GM23338 (cell line): ENCODE measurements around the gene SLC28A2. TPM values are rescaled to one million over a fixed set of nuclear protein-coding genes. Genes with fewer than 3 reads are reported as not detected.
"Not testable (repeated sequence)": the region's sequence is repeated elsewhere in the genome, so short reads cannot be mapped to it uniquely, and the experiment has no call there.

ENCODE experiments used
- ATAC-seq: fragments of 200-7000 bp; cut with Tn5 transposase; 3 replicates; pipeline ENCODE4 v1.9.1; 2020
- DNase-seq: peaks from one replicate; pipeline ENCODE4 v3.0.0-alpha.2; 2015; ENCODE audit warnings: low spot score
- H2AFZ ChIP-seq: fragments of 200-600 bp; sonication (generic); 2 replicates; pipeline ENCODE4 v1.8.0; 2016; ENCODE audit warnings: antibody characterized with exemption, mild to moderate bottlenecking, moderate library complexity
- H3F3A ChIP-seq: fragments of 200-600 bp; sonication (generic); replicated peaks from 2 replicates; pipeline ENCODE4 v1.8.0; 2017; ENCODE audit warnings: antibody characterized with exemption, mixed run types, low read depth
- H3K27ac ChIP-seq: fragments of 200-600 bp; sonication (generic); 2 replicates; pipeline ENCODE4 v1.6.1; 2016; ENCODE audit warnings: low read depth
- H3K27me3 ChIP-seq: fragments of 200-600 bp; sonication (generic); 2 replicates; pipeline ENCODE4 v1.8.0; 2016; ENCODE audit warnings: mild to moderate bottlenecking, mixed run types, moderate library complexity; ENCODE audit not compliant: insufficient read depth
- H3K36me3 ChIP-seq: fragments of 200-600 bp; sonication (generic); 2 replicates; pipeline ENCODE4 v1.8.0; 2016; ENCODE audit warnings: mild to moderate bottlenecking; ENCODE audit not compliant: insufficient read depth
- H3K4me1 ChIP-seq: fragments of 200-600 bp; sonication (generic); 2 replicates; pipeline ENCODE4 v1.8.0; 2016; ENCODE audit warnings: mild to moderate bottlenecking, moderate library complexity; ENCODE audit not compliant: insufficient read depth
- H3K4me2 ChIP-seq: fragments of 200-600 bp; sonication (generic); 2 replicates; pipeline ENCODE4 v1.7.1; 2017; ENCODE audit warnings: mixed run types
- H3K4me3 ChIP-seq: fragments of 200-600 bp; sonication (generic); 2 replicates; pipeline ENCODE4 v1.6.1; 2016; ENCODE audit warnings: mixed run types
- H3K79me2 ChIP-seq: fragments of 200-600 bp; sonication (generic); replicated peaks from 2 replicates; pipeline ENCODE4 v1.8.0; 2017; ENCODE audit warnings: mild to moderate bottlenecking; ENCODE audit not compliant: insufficient read depth
- H3K9me2 ChIP-seq: fragments of 200-600 bp; sonication (generic); 2 replicates; pipeline ENCODE4 v1.8.0; 2017; ENCODE audit not compliant: insufficient read depth
- H4K20me1 ChIP-seq: fragments of 200-600 bp; sonication (generic); replicated peaks from 2 replicates; pipeline ENCODE4 v1.8.0; 2017; ENCODE audit warnings: mild to moderate bottlenecking; ENCODE audit not compliant: insufficient read depth
- H3K27ac Mint-ChIP-seq: 2 replicates; pipeline ENCODE4 v1.8.0; 2020; ENCODE audit warnings: inconsistent platforms, mild to moderate bottlenecking, moderate library complexity, mixed read lengths
- H3K27me3 Mint-ChIP-seq: 3 replicates; pipeline ENCODE4 v1.8.0; 2022; ENCODE audit warnings: low read depth, mild to moderate bottlenecking, moderate library complexity, mixed read lengths, inconsistent platforms; ENCODE audit not compliant: insufficient read depth, poor library complexity
- H3K36me3 Mint-ChIP-seq: 3 replicates; pipeline ENCODE4 v1.8.0; 2021; ENCODE audit warnings: low read depth, mild to moderate bottlenecking, inconsistent platforms, moderate library complexity, mixed read lengths
- H3K4me1 Mint-ChIP-seq: 3 replicates; pipeline ENCODE4 v1.8.0; 2020; ENCODE audit warnings: mild to moderate bottlenecking, inconsistent platforms, mixed read lengths
- H3K4me3 Mint-ChIP-seq: 3 replicates; pipeline ENCODE4 v1.8.0; 2021; ENCODE audit warnings: moderate library complexity, mild to moderate bottlenecking, inconsistent platforms, mixed read lengths
- H3K9me3 Mint-ChIP-seq: 3 replicates; pipeline ENCODE4 v1.8.0; 2020; ENCODE audit warnings: moderate library complexity, mild to moderate bottlenecking, inconsistent platforms, mixed read lengths
- EZH2 ChIP-seq: fragments of 200-600 bp; sonication (generic); IDR thresholded peaks from one replicate; pipeline ENCODE4 v1.8.0; 2017; ENCODE audit warnings: antibody characterized with exemption, mild to moderate bottlenecking, low read depth; ENCODE audit not compliant: unreplicated experiment
- EZH2phosphoT487 ChIP-seq: fragments of 200-600 bp; sonication (generic); IDR thresholded peaks from one replicate; pipeline ENCODE4 v1.8.1; 2018; ENCODE audit warnings: antibody characterized with exemption; ENCODE audit not compliant: unreplicated experiment
- JUNB ChIP-seq: IDR thresholded peaks from one replicate; pipeline ENCODE4 v1.6.1; 2016; ENCODE audit warnings: antibody characterized with exemption; ENCODE audit not compliant: unreplicated experiment
- NANOG ChIP-seq: IDR thresholded peaks from 2 replicates; pipeline ENCODE4 v1.6.1; 2016; ENCODE audit warnings: antibody characterized with exemption, borderline replicate concordance
- POLR2AphosphoS5 ChIP-seq: IDR thresholded peaks from 2 replicates; pipeline ENCODE4 v1.6.1; 2016; ENCODE audit warnings: antibody characterized with exemption, low read depth
- STAT1 ChIP-seq: IDR thresholded peaks from one replicate; pipeline ENCODE4 v1.6.1; 2016; ENCODE audit warnings: antibody characterized with exemption; ENCODE audit not compliant: unreplicated experiment
- polyA plus RNA-seq: library from polyadenylated mRNA; unstranded; fragments of >200 nt; fragmentation: Nextera tagmentation; extraction: Ambion mirVana; gene quantifications from 2 replicates; pipeline ENCODE4 v1.2.1, GENCODE V29; 2016
- total RNA-seq: library from RNA; depleted of rRNA; stranded (reverse); fragments of >200 nt; shearing (Covaris generic); gene quantifications from 2 replicates; pipeline ENCODE4 v1.2.3, GENCODE V29; 2014
- TF ChIP-seq, protein P1 (sequence below), 2 experiments: fragments of 200-600 bp in 1 of 2; sonication (generic) in 1 of 2; conservative IDR thresholded peaks; 2 replicates each; pipeline versions ENCODE4 v1.5.1 to v1.6.1; 2016 to 2017; ENCODE audit warnings: antibody characterized with exemption in 2 of 2, low read depth in 2 of 2, mild to moderate bottlenecking in 2 of 2, moderate library complexity in 1 of 2
- TF ChIP-seq, protein P2 (sequence below): IDR thresholded peaks from 2 replicates; pipeline ENCODE4 v1.6.1; 2016; ENCODE audit warnings: antibody characterized with exemption
- TF ChIP-seq, protein P3 (sequence below): IDR thresholded peaks from one replicate; pipeline ENCODE4 v1.6.1; 2018; ENCODE audit warnings: antibody characterized with exemption; ENCODE audit not compliant: unreplicated experiment

SLC28A2 gene
- total and polyA plus RNA-seq, 2 experiments from 2014 or later = 0.18 TPM; not detected in 1

DNA sequence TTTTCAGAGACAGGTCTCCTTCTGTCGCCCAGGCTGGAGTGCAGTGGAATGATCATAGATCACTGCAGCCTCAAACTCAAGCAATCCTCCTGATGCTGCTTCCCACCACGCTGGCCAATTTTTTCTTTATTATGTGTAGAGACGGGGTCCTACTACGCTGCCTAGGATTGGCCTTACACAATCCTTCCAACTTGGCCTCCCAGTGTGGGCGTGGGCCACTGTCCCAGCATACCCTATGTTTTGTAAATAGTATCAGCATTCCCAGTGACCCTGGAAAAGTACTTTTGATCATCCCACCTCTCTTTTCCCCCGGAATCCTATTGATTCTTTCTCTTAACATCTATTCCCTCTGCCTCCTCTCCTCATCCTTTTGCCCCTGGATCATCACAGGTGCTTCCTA, 36.9 kb downstream of the SLC28A2 start:
- no peak for TF ChIP-seq EZH2
- TF ChIP-seq, protein P1, sequence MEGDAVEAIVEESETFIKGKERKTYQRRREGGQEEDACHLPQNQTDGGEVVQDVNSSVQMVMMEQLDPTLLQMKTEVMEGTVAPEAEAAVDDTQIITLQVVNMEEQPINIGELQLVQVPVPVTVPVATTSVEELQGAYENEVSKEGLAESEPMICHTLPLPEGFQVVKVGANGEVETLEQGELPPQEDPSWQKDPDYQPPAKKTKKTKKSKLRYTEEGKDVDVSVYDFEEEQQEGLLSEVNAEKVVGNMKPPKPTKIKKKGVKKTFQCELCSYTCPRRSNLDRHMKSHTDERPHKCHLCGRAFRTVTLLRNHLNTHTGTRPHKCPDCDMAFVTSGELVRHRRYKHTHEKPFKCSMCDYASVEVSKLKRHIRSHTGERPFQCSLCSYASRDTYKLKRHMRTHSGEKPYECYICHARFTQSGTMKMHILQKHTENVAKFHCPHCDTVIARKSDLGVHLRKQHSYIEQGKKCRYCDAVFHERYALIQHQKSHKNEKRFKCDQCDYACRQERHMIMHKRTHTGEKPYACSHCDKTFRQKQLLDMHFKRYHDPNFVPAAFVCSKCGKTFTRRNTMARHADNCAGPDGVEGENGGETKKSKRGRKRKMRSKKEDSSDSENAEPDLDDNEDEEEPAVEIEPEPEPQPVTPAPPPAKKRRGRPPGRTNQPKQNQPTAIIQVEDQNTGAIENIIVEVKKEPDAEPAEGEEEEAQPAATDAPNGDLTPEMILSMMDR (conservative IDR thresholded peaks at IDR 0.05; ENCODE audit: low read depth in 2 of 2) = no peak
- no peak for TF ChIP-seq STAT1
- TF ChIP-seq JUNB = no peak
- no peak for TF ChIP-seq POLR2AphosphoS5
- TF ChIP-seq EZH2phosphoT487 = no peak
- no peak for TF ChIP-seq NANOG
- TF ChIP-seq, protein P2, sequence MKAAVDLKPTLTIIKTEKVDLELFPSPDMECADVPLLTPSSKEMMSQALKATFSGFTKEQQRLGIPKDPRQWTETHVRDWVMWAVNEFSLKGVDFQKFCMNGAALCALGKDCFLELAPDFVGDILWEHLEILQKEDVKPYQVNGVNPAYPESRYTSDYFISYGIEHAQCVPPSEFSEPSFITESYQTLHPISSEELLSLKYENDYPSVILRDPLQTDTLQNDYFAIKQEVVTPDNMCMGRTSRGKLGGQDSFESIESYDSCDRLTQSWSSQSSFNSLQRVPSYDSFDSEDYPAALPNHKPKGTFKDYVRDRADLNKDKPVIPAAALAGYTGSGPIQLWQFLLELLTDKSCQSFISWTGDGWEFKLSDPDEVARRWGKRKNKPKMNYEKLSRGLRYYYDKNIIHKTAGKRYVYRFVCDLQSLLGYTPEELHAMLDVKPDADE = no peak
- no peaks in the 10 kb centered on the region for H3K36me3 ChIP-seq
- 0 out of 2 replicates have a peak, but pooled peaks cover 4% of the 10 kb centered on the region for H3K27me3 ChIP-seq
- no peaks in the 10 kb centered on the region for H4K20me1 ChIP-seq
- H3K4me1 ChIP-seq = no peaks in the 10 kb centered on the region
- H3K4me1 Mint-ChIP-seq = no peaks in the 10 kb centered on the region
- no peaks in the 10 kb centered on the region for H3K79me2 ChIP-seq
- peaks cover under 1% of the 10 kb centered on the region; the same call in 2 of the 3 replicates for H3K36me3 Mint-ChIP-seq
- no peaks in the 10 kb centered on the region for H3K9me2 ChIP-seq
- ATAC-seq (no peak), DNase-seq (no peak)
- peaks cover 12% of the 10 kb centered on the region for H3K9me3 Mint-ChIP-seq
- no peak overlapping the region for H3K4me2 ChIP-seq
- H3K27ac ChIP-seq = no peak overlapping the region
- no peak overlapping the region for H3K4me3 ChIP-seq
- H3F3A ChIP-seq = no peaks in the 10 kb centered on the region
- H3K27me3 Mint-ChIP-seq = no peaks in the 10 kb centered on the region
- H2AFZ ChIP-seq = no peak overlapping the region
- no peak overlapping the region for H3K27ac Mint-ChIP-seq
- no peak overlapping the region for H3K4me3 Mint-ChIP-seq

DNA sequence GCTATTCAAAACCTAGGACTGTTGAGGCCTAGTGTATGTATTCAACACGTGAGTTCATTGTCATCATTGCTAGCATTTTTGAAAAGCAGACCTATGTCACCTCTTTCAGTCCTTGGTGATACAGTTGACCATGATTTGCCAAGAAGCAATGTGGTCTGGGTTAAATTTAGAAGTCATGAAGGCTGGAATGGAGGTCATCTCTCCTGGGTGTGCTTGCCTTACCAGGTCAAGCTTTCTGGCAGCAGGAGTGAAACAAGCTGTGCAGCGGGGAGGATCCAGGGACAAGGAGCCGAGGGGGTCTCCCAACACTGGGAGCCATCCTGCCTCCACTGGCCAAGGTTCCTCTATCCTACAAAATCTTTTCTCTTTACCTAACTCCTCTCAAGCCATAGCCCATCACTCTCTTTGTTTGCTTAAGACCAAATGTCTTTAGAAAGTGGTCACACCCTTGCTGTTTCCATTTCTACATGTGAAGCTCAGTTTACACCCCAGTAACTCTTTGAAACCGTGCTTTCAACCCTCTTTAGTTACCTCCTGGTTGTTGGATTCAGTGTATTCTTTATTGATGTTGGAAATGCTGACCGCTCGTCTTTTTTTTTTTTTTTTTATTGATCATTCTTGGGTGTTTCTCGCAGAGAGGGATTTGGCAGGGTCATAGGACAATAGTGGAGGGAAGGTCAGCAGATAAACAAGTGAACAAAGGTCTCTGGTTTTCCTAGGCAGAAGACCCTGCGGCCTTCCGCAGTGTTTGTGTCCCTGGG, 40.0 kb downstream of the SLC28A2 start:
- Mint-ChIP-seq H3K36me3 (peaks cover 13% of the 10 kb centered on the region), H3K9me3 (peaks cover 37% of the 10 kb centered on the region), H3K4me1 (no peaks in the 10 kb centered on the region), H3K27ac (no peak overlapping the region), H3K4me3 (no peak overlapping the region), H3K27me3 (peaks cover 1% of the 10 kb centered on the region)
- Histone ChIP-seq H3K4me2 (no peak overlapping the region), H2AFZ (no peak overlapping the region), H3K4me1 (no peaks in the 10 kb centered on the region), H3K27me3 (no peaks in the 10 kb centered on the region), H3K9me2 (no peaks in the 10 kb centered on the region), H3K79me2 (no peaks in the 10 kb centered on the region), H4K20me1 (no peaks in the 10 kb centered on the region), H3K27ac (no peak overlapping the region), H3K4me3 (no peak overlapping the region), H3F3A (no peaks in the 10 kb centered on the region), H3K36me3 (no peaks in the 10 kb centered on the region)
- no peak for ATAC-seq
- DNase-seq = no peak
- TF ChIP-seq POLR2AphosphoS5 (no peak), EZH2 (no peak), EZH2phosphoT487 (no peak), STAT1 (no peak)
- TF ChIP-seq, protein P2 = no peak
- TF ChIP-seq, protein P3, sequence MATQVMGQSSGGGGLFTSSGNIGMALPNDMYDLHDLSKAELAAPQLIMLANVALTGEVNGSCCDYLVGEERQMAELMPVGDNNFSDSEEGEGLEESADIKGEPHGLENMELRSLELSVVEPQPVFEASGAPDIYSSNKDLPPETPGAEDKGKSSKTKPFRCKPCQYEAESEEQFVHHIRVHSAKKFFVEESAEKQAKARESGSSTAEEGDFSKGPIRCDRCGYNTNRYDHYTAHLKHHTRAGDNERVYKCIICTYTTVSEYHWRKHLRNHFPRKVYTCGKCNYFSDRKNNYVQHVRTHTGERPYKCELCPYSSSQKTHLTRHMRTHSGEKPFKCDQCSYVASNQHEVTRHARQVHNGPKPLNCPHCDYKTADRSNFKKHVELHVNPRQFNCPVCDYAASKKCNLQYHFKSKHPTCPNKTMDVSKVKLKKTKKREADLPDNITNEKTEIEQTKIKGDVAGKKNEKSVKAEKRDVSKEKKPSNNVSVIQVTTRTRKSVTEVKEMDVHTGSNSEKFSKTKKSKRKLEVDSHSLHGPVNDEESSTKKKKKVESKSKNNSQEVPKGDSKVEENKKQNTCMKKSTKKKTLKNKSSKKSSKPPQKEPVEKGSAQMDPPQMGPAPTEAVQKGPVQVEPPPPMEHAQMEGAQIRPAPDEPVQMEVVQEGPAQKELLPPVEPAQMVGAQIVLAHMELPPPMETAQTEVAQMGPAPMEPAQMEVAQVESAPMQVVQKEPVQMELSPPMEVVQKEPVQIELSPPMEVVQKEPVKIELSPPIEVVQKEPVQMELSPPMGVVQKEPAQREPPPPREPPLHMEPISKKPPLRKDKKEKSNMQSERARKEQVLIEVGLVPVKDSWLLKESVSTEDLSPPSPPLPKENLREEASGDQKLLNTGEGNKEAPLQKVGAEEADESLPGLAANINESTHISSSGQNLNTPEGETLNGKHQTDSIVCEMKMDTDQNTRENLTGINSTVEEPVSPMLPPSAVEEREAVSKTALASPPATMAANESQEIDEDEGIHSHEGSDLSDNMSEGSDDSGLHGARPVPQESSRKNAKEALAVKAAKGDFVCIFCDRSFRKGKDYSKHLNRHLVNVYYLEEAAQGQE = no peak

DNA sequence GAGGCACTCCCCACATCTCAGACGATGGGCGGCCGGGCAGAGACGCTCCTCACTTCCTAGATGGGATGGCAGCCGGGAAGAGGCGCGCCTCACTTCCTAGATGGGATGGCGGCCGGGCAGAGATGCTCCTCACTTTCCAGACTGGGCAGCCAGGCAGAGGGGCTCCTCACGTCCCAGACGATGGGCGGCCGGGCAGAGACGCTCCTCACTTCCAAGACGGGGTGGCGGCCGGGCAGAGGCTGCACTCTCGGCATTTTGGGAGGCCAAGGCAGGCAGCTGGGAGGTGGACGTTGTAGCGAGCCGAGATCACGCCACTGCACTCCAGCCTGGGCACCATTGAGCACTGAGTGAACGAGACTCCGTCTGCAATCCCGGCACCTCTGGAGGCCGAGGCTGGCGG, 41.3 kb downstream of the SLC28A2 start:
- H3K4me1 ChIP-seq, H3K4me3 Mint-ChIP-seq, H3K9me2 ChIP-seq, H4K20me1 ChIP-seq, H2AFZ ChIP-seq, H3K27ac Mint-ChIP-seq, H3K79me2 ChIP-seq, DNase-seq, ATAC-seq, H3K27me3 ChIP-seq, H3K4me3 ChIP-seq, H3F3A ChIP-seq, H3K4me2 ChIP-seq, H3K27me3 Mint-ChIP-seq, H3K36me3 ChIP-seq, H3K27ac ChIP-seq, H3K4me1 Mint-ChIP-seq: not testable (repeated sequence)
- peaks cover 50% of the 10 kb centered on the region for H3K9me3 Mint-ChIP-seq
- peaks cover 15% of the 10 kb centered on the region for H3K36me3 Mint-ChIP-seq
